PC-9 (cell line): ENCODE data around the gene ASIC1. TPM values are rescaled to one million over a fixed set of nuclear protein-coding genes. Genes with fewer than 3 reads are reported as not detected.

ENCODE experiments used
- BruUV-seq: library from RNA; stranded (reverse); fragments of 400-500 nt; replicated peaks from 2 replicates; lab custom pipeline; 2021; lab: Mats Ljungman, UMichigan
- CTCF ChIA-PET: fragments of 300-600 bp; sonication (Branson Sonifier 250); formaldehyde crosslinking; loops from one replicate; lab custom pipeline; 2022; ENCODE audit warnings: antibody characterized with exemption; lab: Charles Lee
- POLR2A ChIA-PET: fragments of 300-600 bp; sonication (Branson Sonifier 250); formaldehyde crosslinking; loops from one replicate; lab custom pipeline; 2022; ENCODE audit warnings: antibody characterized with exemption; ENCODE audit not compliant: unreplicated experiment; lab: Charles Lee
- DNase-seq, 2 experiments: peaks; one replicate each; pipeline versions ENCODE4 v3.0.0 to v3.0.0-alpha.2; 2015 to 2022; ENCODE audit warnings: mixed read lengths in 1 of 2
- H2AFZ ChIP-seq: fragments of 200-600 bp; sonication (generic); 2 replicates; pipeline ENCODE4 v1.8.1; 2017; ENCODE audit warnings: antibody characterized with exemption
- H3F3A ChIP-seq: fragments of 200-600 bp; sonication (generic); 2 replicates; pipeline ENCODE4 v1.8.1; 2017; ENCODE audit warnings: antibody characterized with exemption, mild to moderate bottlenecking, low read depth; ENCODE audit not compliant: insufficient read depth
- H3K27ac ChIP-seq: fragments of 200-600 bp; sonication (generic); 2 replicates; pipeline ENCODE4 v1.6.1; 2016; ENCODE audit warnings: mixed run types
- H3K27me3 ChIP-seq: fragments of 200-600 bp; sonication (generic); 2 replicates; pipeline ENCODE4 v1.6.1; 2016; ENCODE audit warnings: low read depth, mixed run types; ENCODE audit not compliant: insufficient read depth
- H3K36me3 ChIP-seq: fragments of 200-600 bp; sonication (generic); 2 replicates; pipeline ENCODE4 v1.6.1; 2016; ENCODE audit warnings: low read depth, mixed run types
- H3K4me1 ChIP-seq: fragments of 200-600 bp; sonication (generic); replicated peaks from 2 replicates; pipeline ENCODE4 v1.6.1; 2016; ENCODE audit warnings: mixed run types; ENCODE audit not compliant: insufficient read depth
- H3K4me2 ChIP-seq: fragments of 200-600 bp; sonication (generic); 2 replicates; pipeline ENCODE4 v1.6.1; 2017; ENCODE audit warnings: mixed run types
- H3K4me3 ChIP-seq: fragments of 200-600 bp; sonication (generic); 2 replicates; pipeline ENCODE4 v1.6.1; 2016; ENCODE audit warnings: mixed run types
- H3K79me2 ChIP-seq: fragments of 200-600 bp; sonication (generic); 2 replicates; pipeline ENCODE4 v1.6.1; 2017; ENCODE audit warnings: low read depth, mixed run types
- H3K9me2 ChIP-seq: fragments of 200-600 bp; sonication (generic); 2 replicates; pipeline ENCODE4 v1.8.1; 2017; ENCODE audit warnings: mild to moderate bottlenecking; ENCODE audit not compliant: insufficient read depth
- H3K9me3 ChIP-seq: fragments of 200-600 bp; sonication (generic); 2 replicates; pipeline ENCODE4 v1.8.1; 2016; ENCODE audit warnings: low read depth; ENCODE audit not compliant: insufficient read depth
- H4K20me1 ChIP-seq: fragments of 200-600 bp; sonication (generic); 2 replicates; pipeline ENCODE4 v1.8.1; 2017; ENCODE audit not compliant: insufficient read depth
- CTCF ChIP-seq: fragments of 200-600 bp; sonication (generic); conservative IDR thresholded peaks from 2 replicates; pipeline ENCODE4 v1.6.1; 2017; ENCODE audit warnings: mixed run types, antibody characterized with exemption, mild to moderate bottlenecking, moderate library complexity
- EZH2 ChIP-seq: fragments of 200-600 bp; sonication (generic); IDR thresholded peaks from 2 replicates; pipeline ENCODE4 v1.8.0; 2017; ENCODE audit warnings: antibody characterized with exemption, low read depth
- intact Hi-C: fragments of 100-400 bp; cut with micrococcal nuclease; formaldehyde crosslinking; loops from one replicate; pipeline ENCODE4 v1.10.0; 2022; ENCODE audit not compliant: unreplicated experiment
- total RNA-seq: library from RNA; stranded (reverse); gene quantifications from 2 replicates; pipeline ENCODE4 v1.2.3, GENCODE V29; 2021

ASIC1 gene
- total RNA-seq, 1 experiment from 2014 or later = 3.5 TPM

- TF ChIP-seq CTCF = no peak
- TF ChIP-seq EZH2 = no peak
Measured at GRCh38 chr12:50058743-50059312, 1.4 kb downstream of the ASIC1 start.

GRCh38 chr12:50059440-50060119 is 2.2 kb downstream of the ASIC1 start:
- CTCF ChIA-PET = no interaction called here
- peaks cover 5% of the 10 kb centered on the region for H3K4me1 ChIP-seq
- no peak for TF ChIP-seq EZH2
- no peak for TF ChIP-seq CTCF
- H3K4me3 ChIP-seq = no peak overlapping the region
- no peaks in the 10 kb centered on the region for H3F3A ChIP-seq
- H3K27ac ChIP-seq = no peak overlapping the region
- no peaks in the 10 kb centered on the region for H3K9me3 ChIP-seq
- H3K27me3 ChIP-seq = peaks cover 11% of the 10 kb centered on the region; the same call in 1 of the 2 replicates
- no peak overlapping the region for H3K4me2 ChIP-seq
- POLR2A ChIA-PET = no interaction called here
- no peaks in the 10 kb centered on the region for H3K79me2 ChIP-seq
- H3K9me2 ChIP-seq = no peaks in the 10 kb centered on the region
- no TSS peak for BruUV-seq
- no peak overlapping the region for H2AFZ ChIP-seq
- no peaks in the 10 kb centered on the region for H4K20me1 ChIP-seq
- H3K36me3 ChIP-seq = no peaks in the 10 kb centered on the region
- intact Hi-C loops = loop anchor here (10.0 kb wide), 1 partner anchor 415 kb away; no protein-coding TSS in a partner anchor
- no peak for DNase-seq

More at GRCh38 chr12:50058743-50059312, 1.4 kb downstream of the ASIC1 start:
- Histone ChIP-seq H2AFZ (no peak overlapping the region), H3K36me3 (no peaks in the 10 kb centered on the region), H4K20me1 (no peaks in the 10 kb centered on the region), H3K4me3 (no peak overlapping the region), H3K9me2 (no peaks in the 10 kb centered on the region), H3K4me1 (peaks cover 5% of the 10 kb centered on the region), H3K27ac (no peak overlapping the region), H3F3A (no peaks in the 10 kb centered on the region), H3K79me2 (no peaks in the 10 kb centered on the region), H3K4me2 (no peak overlapping the region), H3K9me3 (no peaks in the 10 kb centered on the region), H3K27me3 (peaks cover 11% of the 10 kb centered on the region; the same call in 1 of the 2 replicates)
- intact Hi-C loops = loop anchor here (10.0 kb wide), 1 partner anchor 414 kb away; no protein-coding TSS in a partner anchor
- CTCF ChIA-PET = no interaction called here
- BruUV-seq = no TSS peak
- no peak for DNase-seq
- POLR2A ChIA-PET = interaction anchor here (0.6 kb wide), 1 partner anchor 47 kb away, joined by 4 read pairs; no protein-coding TSS in a partner anchor

GRCh38 chr12:50060120-50060468 is 2.7 kb downstream of the ASIC1 start:
- no TSS peak for BruUV-seq
- Histone ChIP-seq H4K20me1 (no peaks in the 10 kb centered on the region), H3K27ac (no peak overlapping the region), H2AFZ (no peak overlapping the region), H3K79me2 (no peaks in the 10 kb centered on the region), H3K9me2 (no peaks in the 10 kb centered on the region), H3K36me3 (no peaks in the 10 kb centered on the region), H3K4me3 (no peak overlapping the region), H3F3A (no peaks in the 10 kb centered on the region), H3K4me1 (peaks cover 5% of the 10 kb centered on the region), H3K27me3 (peaks cover 11% of the 10 kb centered on the region; the same call in 1 of the 2 replicates), H3K9me3 (no peaks in the 10 kb centered on the region), H3K4me2 (no peak overlapping the region)
- DNase-seq = no peak
- CTCF ChIA-PET = no interaction called here
- POLR2A ChIA-PET = no interaction called here
- TF ChIP-seq CTCF (no peak), EZH2 (no peak)
- intact Hi-C loops = no loop called here
